Hepatocyte (in vitro differentiated cells): ENCODE data around the gene SET.

Experiments
- EZH2 ChIP-seq: fragments of 200-600 bp; sonication (generic); IDR thresholded peaks from 2 replicates; pipeline ENCODE4 v1.6.1; 2016; ENCODE audit warnings: antibody characterized with exemption, mild to moderate bottlenecking, borderline replicate concordance
- EZH2phosphoT487 ChIP-seq: fragments of 200-600 bp; sonication (generic); IDR thresholded peaks from one replicate; pipeline ENCODE4 v1.6.1; 2018; ENCODE audit warnings: antibody characterized with exemption, mild to moderate bottlenecking, low read depth, moderate library complexity; ENCODE audit not compliant: unreplicated experiment, severe bottlenecking
- TF ChIP-seq, protein P1 (sequence below): fragments of 200-600 bp; sonication (generic); IDR thresholded peaks from 2 replicates; pipeline ENCODE4 v1.5.1; 2016; ENCODE audit warnings: antibody characterized with exemption, mild to moderate bottlenecking; ENCODE audit not compliant: poor library complexity

- TF ChIP-seq, protein P1, sequence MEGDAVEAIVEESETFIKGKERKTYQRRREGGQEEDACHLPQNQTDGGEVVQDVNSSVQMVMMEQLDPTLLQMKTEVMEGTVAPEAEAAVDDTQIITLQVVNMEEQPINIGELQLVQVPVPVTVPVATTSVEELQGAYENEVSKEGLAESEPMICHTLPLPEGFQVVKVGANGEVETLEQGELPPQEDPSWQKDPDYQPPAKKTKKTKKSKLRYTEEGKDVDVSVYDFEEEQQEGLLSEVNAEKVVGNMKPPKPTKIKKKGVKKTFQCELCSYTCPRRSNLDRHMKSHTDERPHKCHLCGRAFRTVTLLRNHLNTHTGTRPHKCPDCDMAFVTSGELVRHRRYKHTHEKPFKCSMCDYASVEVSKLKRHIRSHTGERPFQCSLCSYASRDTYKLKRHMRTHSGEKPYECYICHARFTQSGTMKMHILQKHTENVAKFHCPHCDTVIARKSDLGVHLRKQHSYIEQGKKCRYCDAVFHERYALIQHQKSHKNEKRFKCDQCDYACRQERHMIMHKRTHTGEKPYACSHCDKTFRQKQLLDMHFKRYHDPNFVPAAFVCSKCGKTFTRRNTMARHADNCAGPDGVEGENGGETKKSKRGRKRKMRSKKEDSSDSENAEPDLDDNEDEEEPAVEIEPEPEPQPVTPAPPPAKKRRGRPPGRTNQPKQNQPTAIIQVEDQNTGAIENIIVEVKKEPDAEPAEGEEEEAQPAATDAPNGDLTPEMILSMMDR: no peak
- TF ChIP-seq EZH2: no peak
- no peak for TF ChIP-seq EZH2phosphoT487
These were observed 26.4 kb downstream of the SET start for GRCh38 chr9:128715436-128715750.
